A549 (cell line): ENCODE results near the gene MITF.

Experiments
- EP300 ChIP-seq, 2 experiments: fragments of >200 bp; sonication (Bioruptor Twin); formaldehyde crosslinking; IDR thresholded peaks; 2 replicates in 1 of 2; 3 replicates in 1 of 2; pipeline ENCODE4 v1.6.1; 2016 to 2017
- ESRRA ChIP-seq: fragments of 150-350 bp; IDR thresholded peaks from 2 replicates; pipeline ENCODE4 v1.6.1; 2014; ENCODE audit warnings: mild to moderate bottlenecking, low read length, borderline replicate concordance
- FOSL2 ChIP-seq, 2 experiments: fragments of 450-650 bp in 1 of 2; fragments of >200 bp in 1 of 2; sonication (Bioruptor Twin) in 1 of 2; formaldehyde crosslinking; IDR thresholded peaks; 2 replicates each; pipeline versions ENCODE4 v1.5.0 to v1.6.1; 2016 to 2020; ENCODE audit warnings: mild to moderate bottlenecking in 1 of 2, moderate library complexity in 1 of 2
- MAFK ChIP-seq: fragments of 450-650 bp; IDR thresholded peaks from 2 replicates; pipeline ENCODE4 v1.6.1; 2014; ENCODE audit not compliant: partially characterized antibody
- MAX ChIP-seq: IDR thresholded peaks from 2 replicates; pipeline ENCODE4 v1.6.1; 2012
- NPAS2 ChIP-seq: fragments of 250-450 bp; sonication (Bioruptor Pico); IDR thresholded peaks from 2 replicates; pipeline ENCODE4 v1.8.0; 2022; ENCODE audit warnings: mild to moderate bottlenecking, moderate library complexity, borderline replicate concordance
- RCOR1 ChIP-seq: fragments of 150-350 bp; IDR thresholded peaks from 2 replicates; pipeline ENCODE4 v1.6.1; 2014; ENCODE audit warnings: antibody characterized with exemption, low read length, low read depth
- SMC3 ChIP-seq: fragments of >200 bp; sonication (Bioruptor Twin); formaldehyde crosslinking; IDR thresholded peaks from 3 replicates; pipeline ENCODE4 v1.6.1; 2018; ENCODE audit warnings: inconsistent platforms
- TF ChIP-seq, protein P1 (sequence below): fragments of >200 bp; sonication (Bioruptor Twin); formaldehyde crosslinking; IDR thresholded peaks from 3 replicates; pipeline ENCODE4 v1.5.1; 2016

GRCh38 chr3:69961706-69962439 is 222.6 kb downstream of the MITF start:
- TF ChIP-seq MAX (no peak), ESRRA (no peak), EP300 (IDR thresholded peaks at IDR 0.05) (no peak), NPAS2 (CRISPR knock-in tag) (no peak), MAFK (no peak), SMC3 (no peak), FOSL2 (IDR thresholded peaks at IDR 0.05) (no peak), FOSL2 (CRISPR knock-in tag; IDR thresholded peaks at IDR 0.05) (no peak), RCOR1 (no peak)
- TF ChIP-seq, protein P1, sequence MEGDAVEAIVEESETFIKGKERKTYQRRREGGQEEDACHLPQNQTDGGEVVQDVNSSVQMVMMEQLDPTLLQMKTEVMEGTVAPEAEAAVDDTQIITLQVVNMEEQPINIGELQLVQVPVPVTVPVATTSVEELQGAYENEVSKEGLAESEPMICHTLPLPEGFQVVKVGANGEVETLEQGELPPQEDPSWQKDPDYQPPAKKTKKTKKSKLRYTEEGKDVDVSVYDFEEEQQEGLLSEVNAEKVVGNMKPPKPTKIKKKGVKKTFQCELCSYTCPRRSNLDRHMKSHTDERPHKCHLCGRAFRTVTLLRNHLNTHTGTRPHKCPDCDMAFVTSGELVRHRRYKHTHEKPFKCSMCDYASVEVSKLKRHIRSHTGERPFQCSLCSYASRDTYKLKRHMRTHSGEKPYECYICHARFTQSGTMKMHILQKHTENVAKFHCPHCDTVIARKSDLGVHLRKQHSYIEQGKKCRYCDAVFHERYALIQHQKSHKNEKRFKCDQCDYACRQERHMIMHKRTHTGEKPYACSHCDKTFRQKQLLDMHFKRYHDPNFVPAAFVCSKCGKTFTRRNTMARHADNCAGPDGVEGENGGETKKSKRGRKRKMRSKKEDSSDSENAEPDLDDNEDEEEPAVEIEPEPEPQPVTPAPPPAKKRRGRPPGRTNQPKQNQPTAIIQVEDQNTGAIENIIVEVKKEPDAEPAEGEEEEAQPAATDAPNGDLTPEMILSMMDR, result no peak
